Fibroblast of villous mesenchyme (primary cell): Measurements from ENCODE around the gene ACADM. TPM values are rescaled to one million over a fixed set of nuclear protein-coding genes. Genes with fewer than 3 reads are reported as not detected.

Source experiments
- DNase-seq: peaks from one replicate; pipeline ENCODE4 v3.0.0-alpha.2; 2010; ENCODE audit warnings: low read depth
- H3K4me3 ChIP-seq: 2 replicates; pipeline ENCODE4 v1.5.1; 2011; ENCODE audit warnings: low read depth, mild to moderate bottlenecking, low read length
- CTCF ChIP-seq: IDR thresholded peaks from 2 replicates; pipeline ENCODE4 v1.5.1; 2012; ENCODE audit warnings: low read depth, mild to moderate bottlenecking, low read length; ENCODE audit not compliant: insufficient read depth
- small RNA-seq: library from RNA; depleted of rRNA; stranded (forward); fragments of <200 nt; gene quantifications from one replicate; pipeline ENCODE3, GENCODE V24; 2012
- total RNA-seq: library from RNA; depleted of rRNA; stranded (reverse); fragments of >200 nt; gene quantifications from 2 replicates; pipeline ENCODE4 v1.2.3, GENCODE V29; 2012

Gene ACADM
- total RNA-seq, 1 donor: 31.5 TPM

- H3K4me3 ChIP-seq: no peak overlapping the region
- no peak for TF ChIP-seq CTCF
- no peak for DNase-seq
Observed at GRCh38 chr1:75811211-75811981, 86.9 kb downstream of the ACADM start.

- DNase-seq: no peak
- no peak for TF ChIP-seq CTCF
- no peak overlapping the region for H3K4me3 ChIP-seq
Observed at GRCh38 chr1:75812065-75812464, 87.6 kb downstream of the ACADM start.

Small RNA genes lying within 50 kb of the gene (small RNA-seq; reads per million reads assigned to genes)
- gene SNORD45A (not detected), gene SNORD45B (not detected), gene SNORD45C (not detected)

Other genes with a start within 250 kb of the ACADM start
- under 0.01 TPM in 2 replicates for gene SLC44A5, start 113.6 kb upstream of the ACADM start, total RNA-seq
- 83.8 and 91.5 TPM in 2 replicates for gene RABGGTB, start 61.5 kb downstream of the ACADM start, total RNA-seq
- under 0.01 and 0.43 TPM in 2 replicates for gene MSH4, start 72.2 kb downstream of the ACADM start, total RNA-seq
- gene ASB17, start 207.7 kb downstream of the ACADM start, total RNA-seq: not detected in 2 replicates